ENCODE data around the gene TET3.

DNA sequence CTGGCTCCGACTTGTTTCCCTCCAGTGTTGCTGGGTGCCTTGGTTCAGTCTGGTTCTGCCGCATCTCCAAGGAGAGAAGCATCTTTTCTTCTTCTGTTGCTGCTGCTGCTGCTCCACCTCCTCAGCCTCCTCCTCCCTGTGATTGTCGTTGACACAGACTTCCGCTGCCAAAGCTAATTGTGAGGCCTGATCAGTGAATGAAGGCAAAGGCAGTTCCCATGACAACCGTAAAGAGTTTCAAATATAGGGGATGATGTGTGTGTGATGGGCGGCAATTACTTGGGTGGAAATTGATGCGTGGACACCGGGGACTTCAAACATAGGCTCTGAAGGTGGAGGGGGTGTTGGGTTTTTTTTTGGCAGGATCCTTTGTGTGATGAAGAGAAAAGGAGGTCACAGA lies 13.7 kb downstream of the TET3 start:
- TF ChIP-seq, protein P1, sequence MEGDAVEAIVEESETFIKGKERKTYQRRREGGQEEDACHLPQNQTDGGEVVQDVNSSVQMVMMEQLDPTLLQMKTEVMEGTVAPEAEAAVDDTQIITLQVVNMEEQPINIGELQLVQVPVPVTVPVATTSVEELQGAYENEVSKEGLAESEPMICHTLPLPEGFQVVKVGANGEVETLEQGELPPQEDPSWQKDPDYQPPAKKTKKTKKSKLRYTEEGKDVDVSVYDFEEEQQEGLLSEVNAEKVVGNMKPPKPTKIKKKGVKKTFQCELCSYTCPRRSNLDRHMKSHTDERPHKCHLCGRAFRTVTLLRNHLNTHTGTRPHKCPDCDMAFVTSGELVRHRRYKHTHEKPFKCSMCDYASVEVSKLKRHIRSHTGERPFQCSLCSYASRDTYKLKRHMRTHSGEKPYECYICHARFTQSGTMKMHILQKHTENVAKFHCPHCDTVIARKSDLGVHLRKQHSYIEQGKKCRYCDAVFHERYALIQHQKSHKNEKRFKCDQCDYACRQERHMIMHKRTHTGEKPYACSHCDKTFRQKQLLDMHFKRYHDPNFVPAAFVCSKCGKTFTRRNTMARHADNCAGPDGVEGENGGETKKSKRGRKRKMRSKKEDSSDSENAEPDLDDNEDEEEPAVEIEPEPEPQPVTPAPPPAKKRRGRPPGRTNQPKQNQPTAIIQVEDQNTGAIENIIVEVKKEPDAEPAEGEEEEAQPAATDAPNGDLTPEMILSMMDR (IDR thresholded peaks at IDR 0.05; ENCODE audit: low read depth, low read length), result no peak
- no peak for TF ChIP-seq EZH2phosphoT487 (IDR thresholded peaks at IDR 0.05; ENCODE audit: low read depth)

Measured in OCI-LY3 (cell line).